ENCODE measurements around the gene CNTF.

Gene CNTF

DNA sequence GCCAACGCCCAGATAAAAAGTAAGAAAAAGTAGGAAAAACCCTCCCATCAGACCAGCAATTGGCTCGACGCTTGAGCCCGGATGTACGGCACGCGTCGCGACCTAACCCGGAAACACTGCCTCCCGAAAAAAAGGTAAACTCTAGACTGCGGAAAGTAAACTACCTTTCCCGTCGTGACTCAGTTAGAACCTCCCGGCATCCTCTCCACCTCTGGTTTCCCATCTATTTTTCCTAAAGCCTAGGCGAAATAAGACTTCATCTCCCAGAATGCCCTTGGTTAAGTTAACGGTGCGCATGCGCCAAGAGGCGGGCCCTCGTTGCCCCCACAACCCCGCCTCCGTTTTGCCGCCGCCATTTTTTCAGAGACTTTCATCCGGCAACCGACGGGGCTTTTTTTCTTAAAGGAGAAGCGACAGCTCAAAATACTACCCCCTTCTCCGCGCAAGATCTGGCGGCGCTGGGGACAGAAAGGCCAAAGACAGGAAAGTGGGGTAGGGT, 44.3 kb upstream of the CNTF start:
- CTCF ChIA-PET, result interaction anchor here (0.5 to 3.5 kb wide), 6 partner anchors 11 to 1084 kb away, joined by 3 to 34 read pairs (median 5); no protein-coding TSS in a partner anchor
- H3K9me3 ChIP-seq (ENCODE audit: control insufficient read depth, insufficient read depth, low read depth, low read length), result no peaks in the 10 kb centered on the region
- peaks cover 0 to 11% of the 10 kb centered on the region in 2 experiments; a peak in 1 of 3 replicates for H3K36me3 ChIP-seq (ENCODE audit: control insufficient read depth in 2 of 2, insufficient read depth in 1 of 2, low read length in 2 of 2)
- POLR2A ChIA-PET, result interaction anchor here (0.6 to 1.5 kb wide), 4 partner anchors 20 to 1267 kb away, joined by 3 to 5 read pairs (median 4); partner anchors contain the start of gene FAM111B
- H3K27ac ChIP-seq (ENCODE audit: extremely low read depth, low read depth, low read length), result peak overlapping the region; percentile 93
- peak overlapping the region; percentile 99 for H3K4me3 ChIP-seq (ENCODE audit: low read depth, low read length)
- H3K4me1 ChIP-seq (ENCODE audit: control insufficient read depth, insufficient read depth, low read length), result no peaks in the 10 kb centered on the region
- TF ChIP-seq ZNF704 (tag by site-specific recombination; IDR thresholded peaks at IDR 0.05), result no peak
- no peak for TF ChIP-seq ZFP37 (tag by site-specific recombination; IDR thresholded peaks at IDR 0.05)
- TF ChIP-seq ZIC2 (tag by site-specific recombination; IDR thresholded peaks at IDR 0.05), result no peak
- no peak for TF ChIP-seq ZNF223 (tag by site-specific recombination; IDR thresholded peaks at IDR 0.05)
- TF ChIP-seq ZNF521 (tag by site-specific recombination; IDR thresholded peaks at IDR 0.05), result no peak
- TF ChIP-seq SP2 (tag by site-specific recombination; IDR thresholded peaks at IDR 0.05), result peak; percentile 89
- no peak for TF ChIP-seq REPIN1 (tag by site-specific recombination; IDR thresholded peaks at IDR 0.05; ENCODE audit: low read depth)
- TF ChIP-seq ZNF707 (tag by site-specific recombination; IDR thresholded peaks at IDR 0.05), result no peak
- TF ChIP-seq ZNF76 (tag by site-specific recombination; IDR thresholded peaks at IDR 0.05; ENCODE audit: borderline replicate concordance, low read depth), result peak; percentile 97
- TF ChIP-seq ZNF837 (tag by site-specific recombination; IDR thresholded peaks at IDR 0.05), result no peak
- TF ChIP-seq YY2 (tag by site-specific recombination; IDR thresholded peaks at IDR 0.05), result no peak
- TF ChIP-seq, protein P1, sequence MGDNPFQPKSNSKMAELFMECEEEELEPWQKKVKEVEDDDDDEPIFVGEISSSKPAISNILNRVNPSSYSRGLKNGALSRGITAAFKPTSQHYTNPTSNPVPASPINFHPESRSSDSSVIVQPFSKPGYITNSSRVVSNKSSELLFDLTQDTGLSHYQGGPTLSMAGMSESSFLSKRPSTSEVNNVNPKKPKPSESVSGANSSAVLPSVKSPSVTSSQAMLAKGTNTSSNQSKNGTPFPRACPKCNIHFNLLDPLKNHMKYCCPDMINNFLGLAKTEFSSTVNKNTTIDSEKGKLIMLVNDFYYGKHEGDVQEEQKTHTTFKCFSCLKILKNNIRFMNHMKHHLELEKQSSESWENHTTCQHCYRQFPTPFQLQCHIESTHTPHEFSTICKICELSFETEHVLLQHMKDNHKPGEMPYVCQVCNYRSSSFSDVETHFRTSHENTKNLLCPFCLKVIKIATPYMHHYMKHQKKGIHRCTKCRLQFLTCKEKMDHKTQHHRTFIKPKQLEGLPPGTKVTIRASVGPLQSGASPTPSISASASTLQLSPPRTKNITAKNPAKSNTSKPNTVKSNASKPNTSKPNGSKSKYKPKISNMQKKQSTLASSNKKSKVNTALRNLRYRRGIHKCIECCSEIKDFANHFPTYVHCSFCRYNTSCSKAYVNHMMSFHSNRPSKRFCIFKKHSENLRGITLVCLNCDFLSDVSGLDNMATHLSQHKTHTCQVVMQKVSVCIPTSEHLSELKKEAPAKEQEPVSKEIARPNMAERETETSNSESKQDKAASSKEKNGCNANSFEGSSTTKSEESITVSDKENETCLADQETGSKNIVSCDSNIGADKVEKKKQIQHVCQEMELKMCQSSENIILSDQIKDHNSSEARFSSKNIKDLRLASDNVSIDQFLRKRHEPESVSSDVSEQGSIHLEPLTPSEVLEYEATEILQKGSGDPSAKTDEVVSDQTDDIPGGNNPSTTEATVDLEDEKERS (tag by site-specific recombination; IDR thresholded peaks at IDR 0.05), result no peak
- no peak; the same call in 1 of the 2 replicates for TF ChIP-seq ZFHX2 (tag by site-specific recombination; conservative IDR thresholded peaks at IDR 0.05)
- TF ChIP-seq ZNF433 (tag by site-specific recombination; IDR thresholded peaks at IDR 0.05; ENCODE audit: low read depth), result no peak
- no peak for TF ChIP-seq ZNF121 (tag by site-specific recombination; IDR thresholded peaks at IDR 0.05)
- TF ChIP-seq OSR2 (tag by site-specific recombination; IDR thresholded peaks at IDR 0.05), result no peak
- TF ChIP-seq ZNF132 (tag by site-specific recombination; IDR thresholded peaks at IDR 0.05; ENCODE audit: borderline replicate concordance), result no peak
- TF ChIP-seq, protein P2, sequence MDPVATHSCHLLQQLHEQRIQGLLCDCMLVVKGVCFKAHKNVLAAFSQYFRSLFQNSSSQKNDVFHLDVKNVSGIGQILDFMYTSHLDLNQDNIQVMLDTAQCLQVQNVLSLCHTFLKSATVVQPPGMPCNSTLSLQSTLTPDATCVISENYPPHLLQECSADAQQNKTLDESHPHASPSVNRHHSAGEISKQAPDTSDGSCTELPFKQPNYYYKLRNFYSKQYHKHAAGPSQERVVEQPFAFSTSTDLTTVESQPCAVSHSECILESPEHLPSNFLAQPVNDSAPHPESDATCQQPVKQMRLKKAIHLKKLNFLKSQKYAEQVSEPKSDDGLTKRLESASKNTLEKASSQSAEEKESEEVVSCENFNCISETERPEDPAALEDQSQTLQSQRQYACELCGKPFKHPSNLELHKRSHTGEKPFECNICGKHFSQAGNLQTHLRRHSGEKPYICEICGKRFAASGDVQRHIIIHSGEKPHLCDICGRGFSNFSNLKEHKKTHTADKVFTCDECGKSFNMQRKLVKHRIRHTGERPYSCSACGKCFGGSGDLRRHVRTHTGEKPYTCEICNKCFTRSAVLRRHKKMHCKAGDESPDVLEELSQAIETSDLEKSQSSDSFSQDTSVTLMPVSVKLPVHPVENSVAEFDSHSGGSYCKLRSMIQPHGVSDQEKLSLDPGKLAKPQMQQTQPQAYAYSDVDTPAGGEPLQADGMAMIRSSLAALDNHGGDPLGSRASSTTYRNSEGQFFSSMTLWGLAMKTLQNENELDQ (tag by site-specific recombination; IDR thresholded peaks at IDR 0.05; ENCODE audit: low read depth), result no peak
- peak; percentile 68 for TF ChIP-seq IKZF3 (tag by site-specific recombination; IDR thresholded peaks at IDR 0.05)
- no peak for TF ChIP-seq ZNF777 (tag by site-specific recombination; IDR thresholded peaks at IDR 0.05; ENCODE audit: borderline replicate concordance)
- no peak for TF ChIP-seq ZNF211 (tag by site-specific recombination; IDR thresholded peaks at IDR 0.05; ENCODE audit: low read depth)
- no peak for TF ChIP-seq BCL11B (tag by site-specific recombination; IDR thresholded peaks at IDR 0.05; ENCODE audit: low read depth)
- no peak for TF ChIP-seq ZNF785 (tag by site-specific recombination; IDR thresholded peaks at IDR 0.05)
- TF ChIP-seq, protein P3, sequence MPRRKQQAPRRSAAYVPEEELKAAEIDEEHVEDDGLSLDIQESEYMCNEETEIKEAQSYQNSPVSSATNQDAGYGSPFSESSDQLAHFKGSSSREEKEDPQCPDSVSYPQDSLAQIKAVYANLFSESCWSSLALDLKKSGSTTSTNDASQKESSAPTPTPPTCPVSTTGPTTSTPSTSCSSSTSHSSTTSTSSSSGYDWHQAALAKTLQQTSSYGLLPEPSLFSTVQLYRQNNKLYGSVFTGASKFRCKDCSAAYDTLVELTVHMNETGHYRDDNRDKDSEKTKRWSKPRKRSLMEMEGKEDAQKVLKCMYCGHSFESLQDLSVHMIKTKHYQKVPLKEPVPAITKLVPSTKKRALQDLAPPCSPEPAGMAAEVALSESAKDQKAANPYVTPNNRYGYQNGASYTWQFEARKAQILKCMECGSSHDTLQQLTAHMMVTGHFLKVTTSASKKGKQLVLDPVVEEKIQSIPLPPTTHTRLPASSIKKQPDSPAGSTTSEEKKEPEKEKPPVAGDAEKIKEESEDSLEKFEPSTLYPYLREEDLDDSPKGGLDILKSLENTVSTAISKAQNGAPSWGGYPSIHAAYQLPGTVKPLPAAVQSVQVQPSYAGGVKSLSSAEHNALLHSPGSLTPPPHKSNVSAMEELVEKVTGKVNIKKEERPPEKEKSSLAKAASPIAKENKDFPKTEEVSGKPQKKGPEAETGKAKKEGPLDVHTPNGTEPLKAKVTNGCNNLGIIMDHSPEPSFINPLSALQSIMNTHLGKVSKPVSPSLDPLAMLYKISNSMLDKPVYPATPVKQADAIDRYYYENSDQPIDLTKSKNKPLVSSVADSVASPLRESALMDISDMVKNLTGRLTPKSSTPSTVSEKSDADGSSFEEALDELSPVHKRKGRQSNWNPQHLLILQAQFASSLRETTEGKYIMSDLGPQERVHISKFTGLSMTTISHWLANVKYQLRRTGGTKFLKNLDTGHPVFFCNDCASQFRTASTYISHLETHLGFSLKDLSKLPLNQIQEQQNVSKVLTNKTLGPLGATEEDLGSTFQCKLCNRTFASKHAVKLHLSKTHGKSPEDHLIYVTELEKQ (tag by site-specific recombination; IDR thresholded peaks at IDR 0.05; ENCODE audit: borderline replicate concordance), result no peak
- no peak for TF ChIP-seq ZNF155 (tag by site-specific recombination; IDR thresholded peaks at IDR 0.05)
- TF ChIP-seq ZSCAN4 (tag by site-specific recombination; IDR thresholded peaks at IDR 0.05), result no peak
